CD14-positive monocyte (primary cell): ENCODE measurements around the gene MBIP. TPM values are rescaled to one million over a fixed set of nuclear protein-coding genes. Genes with fewer than 3 reads are reported as not detected.

Experiments
- DNase-seq, 3 donors: peaks; one replicate each; pipeline ENCODE4 v3.0.0-alpha.2; 2011 to 2022
- H2AFZ ChIP-seq: 2 replicates; pipeline ENCODE4 v1.6.0; 2012; ENCODE audit warnings: mild to moderate bottlenecking, low read depth, low read length, inconsistent platforms; ENCODE audit not compliant: insufficient read depth, poor library complexity, severe bottlenecking
- H3K27ac ChIP-seq, 2 donors: 1 replicate in 1 of 2; 2 replicates in 1 of 2; pipeline ENCODE4 v1.5.1; 2012 to 2013; ENCODE audit warnings: low read length in 2 of 2, control low read depth in 1 of 2, inconsistent platforms in 1 of 2, low read depth in 1 of 2, mild to moderate bottlenecking in 1 of 2
- H3K27me3 ChIP-seq, 2 donors: one replicate each; pipeline versions ENCODE4 v1.6.0 to v1.6.1; 2011 to 2013; ENCODE audit warnings: low read length in 2 of 2; ENCODE audit not compliant: control insufficient read depth in 2 of 2, insufficient read depth in 2 of 2
- H3K36me3 ChIP-seq, 2 donors: replicated peaks in 1 of 2; 1 replicate in 1 of 2; 2 replicates in 1 of 2; pipeline versions ENCODE4 v1.5.1 to v1.6.1; 2012 to 2013; ENCODE audit warnings: low read length in 2 of 2, control low read depth in 1 of 2, inconsistent platforms in 1 of 2, mild to moderate bottlenecking in 1 of 2; ENCODE audit not compliant: insufficient read depth in 2 of 2, control insufficient read depth in 1 of 2
- H3K4me1 ChIP-seq, 2 donors: 1 replicate in 1 of 2; 2 replicates in 1 of 2; pipeline versions ENCODE4 v1.5.1 to v1.6.1; 2012 to 2013; ENCODE audit warnings: low read length in 2 of 2, control low read depth in 1 of 2, inconsistent platforms in 1 of 2, mild to moderate bottlenecking in 1 of 2, moderate library complexity in 1 of 2; ENCODE audit not compliant: insufficient read depth in 2 of 2, control insufficient read depth in 1 of 2
- H3K4me2 ChIP-seq: replicated peaks from 2 replicates; pipeline ENCODE3; 2012; ENCODE audit warnings: low read length, moderate library complexity, mild to moderate bottlenecking; ENCODE audit not compliant: poor library complexity, severe bottlenecking; ENCODE audit errors: extremely low read depth
- H3K4me3 ChIP-seq, 3 experiments: fragments of 200-600 bp in 1 of 3; sonication (generic) in 1 of 3; replicated peaks in 1 of 3; 1 replicate in 2 of 3; 2 replicates in 1 of 3; pipeline ENCODE4 v1.5.1; 2011 to 2013; ENCODE audit warnings: low read length in 3 of 3, mild to moderate bottlenecking in 3 of 3, control low read depth in 2 of 3, low read depth in 2 of 3, inconsistent platforms in 1 of 3, moderate library complexity in 1 of 3
- H3K79me2 ChIP-seq: 2 replicates; pipeline ENCODE4 v1.6.0; 2012; ENCODE audit warnings: mild to moderate bottlenecking, control low read depth, inconsistent platforms, low read length, moderate library complexity; ENCODE audit not compliant: insufficient read depth
- H3K9ac ChIP-seq: 2 replicates; pipeline ENCODE4 v1.6.0; 2017; ENCODE audit warnings: low read length, mild to moderate bottlenecking; ENCODE audit not compliant: insufficient read depth, poor library complexity, severe bottlenecking
- H3K9me3 ChIP-seq, 2 donors: replicated peaks in 1 of 2; 1 replicate in 1 of 2; 2 replicates in 1 of 2; pipeline versions ENCODE4 v1.5.1 to v1.6.1; 2012 to 2013; ENCODE audit warnings: low read length in 2 of 2, control low read depth in 1 of 2; ENCODE audit not compliant: control insufficient read depth in 1 of 2, insufficient read depth in 1 of 2
- H4K20me1 ChIP-seq: 2 replicates; pipeline ENCODE4 v1.6.0; 2012; ENCODE audit warnings: mild to moderate bottlenecking, low read length, control low read depth, moderate library complexity; ENCODE audit not compliant: insufficient read depth
- H3K27ac Mint-ChIP-seq, 7 donors: one replicate each; pipeline ENCODE4 v1.8.0; 2020; ENCODE audit warnings: mild to moderate bottlenecking in 7 of 7, mixed read lengths in 7 of 7, moderate library complexity in 6 of 7, inconsistent platforms in 2 of 7
- H3K27me3 Mint-ChIP-seq, 3 donors: one replicate each; pipeline ENCODE4 v1.8.0; 2021 to 2022; ENCODE audit warnings: low read depth in 3 of 3, mild to moderate bottlenecking in 3 of 3, mixed read lengths in 3 of 3, moderate library complexity in 3 of 3, inconsistent platforms in 1 of 3
- H3K36me3 Mint-ChIP-seq, 2 donors: one replicate each; pipeline ENCODE4 v1.8.0; 2020; ENCODE audit warnings: mixed read lengths in 2 of 2, inconsistent platforms in 1 of 2, mild to moderate bottlenecking in 1 of 2
- H3K4me1 Mint-ChIP-seq: one replicate; pipeline ENCODE4 v1.8.0; 2020; ENCODE audit warnings: mild to moderate bottlenecking, mixed read lengths
- H3K4me3 Mint-ChIP-seq, 2 donors: one replicate each; pipeline ENCODE4 v1.8.0; 2020; ENCODE audit warnings: mild to moderate bottlenecking in 2 of 2, mixed read lengths in 2 of 2, moderate library complexity in 1 of 2
- H3K9me3 Mint-ChIP-seq, 7 donors: one replicate each; pipeline ENCODE4 v1.8.0; 2020 to 2022; ENCODE audit warnings: mixed read lengths in 7 of 7, mild to moderate bottlenecking in 6 of 7, moderate library complexity in 6 of 7, inconsistent platforms in 2 of 7
- CTCF ChIP-seq: fragments of 200-600 bp; IDR thresholded peaks from one replicate; pipeline ENCODE4 v1.8.0; 2022; ENCODE audit warnings: antibody characterized with exemption, mild to moderate bottlenecking
- WGBS: methylation state at CpG from one replicate; pipeline ENCODE4 v1.1.5; 2013; ENCODE audit warnings: missing lambda C conversion rate; ENCODE audit not compliant: insufficient coverage; 5-methylcytosine and 5-hydroxymethylcytosine counted together
- intact Hi-C, 2 donors: fragments of 100-400 bp; cut with micrococcal nuclease; formaldehyde crosslinking; loops; one replicate each; pipeline versions ENCODE4 v1.15.0 to v1.15.1; 2023
- polyA minus RNA-seq: library from RNA; depleted of rRNA, polyadenylated mRNA; stranded (reverse); fragments of >200 nt; gene quantifications from 2 replicates; pipeline ENCODE4 v1.2.3, GENCODE V29; 2012
- polyA plus RNA-seq, 3 donors: library from polyadenylated mRNA; depleted of rRNA in 1 of 3; unstranded in 2 of 3; stranded (reverse) in 1 of 3; fragments of 300-500 nt in 2 of 3; fragments of >200 nt in 1 of 3; fragmentation: Illumina TruSeq in 2 of 3; gene quantifications; 1 replicate in 2 of 3; 2 replicates in 1 of 3; pipeline ENCODE4 v1.2.3, GENCODE V29; 2012 to 2021
- total RNA-seq, 12 experiments: library from RNA in 1 of 12; stranded (reverse) in 1 of 12; fragments of 120-200 nt in 1 of 12; gene quantifications; one replicate each; pipeline ENCODE4 v1.2.4 and lab custom pipeline; 2013 to 2026; ENCODE audit warnings: mixed read lengths in 6 of 12, inconsistent platforms in 1 of 12

The MBIP gene
- total RNA-seq (2013) = 7.0 TPM
- polyA plus RNA-seq (1 to 10 TPM; 6.6 to 9.1 (median 8.0) TPM), polyA minus RNA-seq (2.4 and 5.6 TPM in 2 replicates), total RNA-seq (lab: John Stamatoyannopoulos, UW) (2.5 to 14.5 (median 5.2) reads per million in 11 experiments)

DNA sequence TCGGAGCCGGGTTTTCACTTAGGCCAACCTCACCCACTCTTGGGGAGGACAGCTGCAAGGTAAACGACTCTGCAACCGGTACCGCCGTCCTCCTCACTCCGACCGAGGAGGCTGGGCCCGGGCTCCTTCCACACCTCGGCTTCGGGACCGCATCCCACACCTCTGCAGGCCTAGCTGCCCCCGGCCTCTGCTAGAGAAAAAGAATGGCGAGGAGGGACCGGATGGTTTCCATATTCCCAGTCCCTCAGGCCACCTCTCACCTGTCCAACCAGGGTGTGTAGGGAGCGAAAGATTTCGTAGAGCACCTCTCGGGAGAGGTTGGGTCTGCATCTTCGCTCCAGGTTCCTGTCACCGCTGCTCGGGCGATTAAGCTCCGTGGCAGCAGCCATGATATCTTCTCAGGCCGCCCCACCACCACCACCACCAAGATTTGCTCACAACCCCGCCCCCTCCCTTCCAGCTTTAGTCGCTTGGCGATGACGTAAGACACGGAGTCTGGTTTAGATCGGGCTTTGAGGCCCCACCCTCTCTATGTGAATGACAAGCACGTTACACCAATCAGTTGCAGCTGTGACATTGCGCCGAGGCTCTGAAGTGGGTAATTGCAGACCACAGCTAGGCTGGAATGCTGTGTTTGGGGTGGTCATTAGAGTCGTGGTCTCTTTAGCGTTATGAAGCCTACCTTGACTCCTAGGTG lies at the start of gene MBIP:
MBIP (minus strand) TSS at position 438 of the 697 bp plus-strand sequence; CDS start at position 389, 49 bp downstream.
- H3K9me3 Mint-ChIP-seq = peaks cover 0 to 5% (median 3%) of the 10 kb centered on the region in 7 donors
- H3K4me3 Mint-ChIP-seq = peak within 1 kb of the TSS; percentile 93 to 95
- H3K27ac ChIP-seq = peak within 1 kb of the TSS; percentile 61 to 84
- intact Hi-C loops = no loop called here
- H3K4me2 ChIP-seq = peak within 1 kb of the TSS; percentile 76
- peak within 1 kb of the TSS; percentile 81 to 93 (median 89) for H3K27ac Mint-ChIP-seq
- H3K4me1 Mint-ChIP-seq = peaks cover 13% of the 10 kb centered on the region
- H3K79me2 ChIP-seq = peaks cover 31% of the 10 kb centered on the region
- H3K4me1 ChIP-seq = peaks cover 11 to 17% of the 10 kb centered on the region in 2 donors
- no peaks in the 10 kb centered on the region for H4K20me1 ChIP-seq
- H3K9ac ChIP-seq = peak within 1 kb of the TSS; percentile 86
- H3K36me3 ChIP-seq = no peaks in the 10 kb centered on the region
- no peaks in the 10 kb centered on the region for H3K9me3 ChIP-seq
- TF ChIP-seq CTCF = no peak
- DNase-seq = peak; percentile 91 to 95 (median 92)
- WGBS = 0% methylated on average over 15 of the region's 35 CpGs
- peaks cover 10 to 16% (median 11%) of the 10 kb centered on the region in 3 donors for H3K27me3 Mint-ChIP-seq
- peak within 1 kb of the TSS; percentile 66 to 100 (median 89) for H3K4me3 ChIP-seq
- H3K36me3 Mint-ChIP-seq = no peaks in the 10 kb centered on the region
- peak within 1 kb of the TSS; percentile 90 for H2AFZ ChIP-seq
- peaks cover 28 to 34% of the 10 kb centered on the region in 2 donors for H3K27me3 ChIP-seq

GRCh38 chr14:36367985-36368774 lies 47.7 kb upstream of the MBIP start:
- H3K4me2 ChIP-seq = no peak overlapping the region
- TF ChIP-seq CTCF = no peak
- no peaks in the 10 kb centered on the region for H3K79me2 ChIP-seq
- WGBS = 100% methylated on average over 1 of the region's 6 CpGs
- H3K27me3 Mint-ChIP-seq = peaks cover 3 to 22% (median 11%) of the 10 kb centered on the region in 3 donors
- DNase-seq = no peak
- H3K27ac ChIP-seq = no peak overlapping the region
- no peaks in the 10 kb centered on the region for H3K9me3 Mint-ChIP-seq
- intact Hi-C loops = loop anchor here in 1 of 2 donors (10.0 kb wide), 1 partner anchor 153 kb away; no protein-coding TSS in a partner anchor
- H3K36me3 ChIP-seq = no peaks in the 10 kb centered on the region
- peaks cover 11 to 14% of the 10 kb centered on the region in 2 donors for H3K27me3 ChIP-seq
- H3K4me1 Mint-ChIP-seq = peaks cover 7% of the 10 kb centered on the region
- no peak overlapping the region for H3K4me3 Mint-ChIP-seq
- H3K4me3 ChIP-seq = no peak overlapping the region
- no peaks in the 10 kb centered on the region for H3K9me3 ChIP-seq
- H3K9ac ChIP-seq = no peak overlapping the region
- H3K4me1 ChIP-seq = peaks cover 4 to 5% of the 10 kb centered on the region in 2 donors
- no peak overlapping the region for H2AFZ ChIP-seq
- H3K36me3 Mint-ChIP-seq = no peaks in the 10 kb centered on the region
- no peak overlapping the region for H3K27ac Mint-ChIP-seq
- H4K20me1 ChIP-seq = no peaks in the 10 kb centered on the region
